Esophagus squamous epithelium (tissue), 5 donors: ENCODE data around the gene C12orf56. TPM values are rescaled to one million over a fixed set of nuclear protein-coding genes. Genes with fewer than 3 reads are reported as not detected.
"Not testable (repeated sequence)": the region's sequence is repeated elsewhere in the genome, so short reads cannot be mapped to it uniquely, and the experiment has no call there.

ENCODE experiments used
- DNase-seq: peaks from one replicate; lab custom pipeline; 2025; lab: John Stamatoyannopoulos, UW
- H3K27ac ChIP-seq, 4 donors: fragments of 200-600 bp; sonication (generic); one replicate each; pipeline ENCODE4 v1.5.1; 2016 to 2019; ENCODE audit warnings: mild to moderate bottlenecking in 1 of 4
- H3K27me3 ChIP-seq, 4 donors: fragments of 200-600 bp; sonication (generic); 1 replicate in 3 of 4; 2 replicates in 1 of 4; pipeline versions ENCODE4 v1.5.1 to v1.6.0; 2017 to 2021; ENCODE audit warnings: antibody characterized with exemption in 1 of 4
- H3K36me3 ChIP-seq, 3 donors: fragments of 200-600 bp; sonication (generic); one replicate each; pipeline ENCODE4 v1.5.1; 2016 to 2019
- H3K4me1 ChIP-seq, 3 donors: fragments of 200-600 bp; sonication (generic); one replicate each; pipeline ENCODE4 v1.5.1; 2017 to 2019
- H3K4me3 ChIP-seq, 4 donors: fragments of 200-600 bp; sonication (generic); 1 replicate in 3 of 4; 2 replicates in 1 of 4; pipeline ENCODE4 v1.5.1; 2016 to 2019; ENCODE audit warnings: mild to moderate bottlenecking in 2 of 4, moderate library complexity in 1 of 4
- H3K9me3 ChIP-seq, 3 donors: fragments of 200-600 bp; sonication (generic); one replicate each; pipeline ENCODE4 v1.5.1; 2016 to 2019
- POLR2A ChIP-seq, 4 donors: fragments of 450-650 bp; IDR thresholded peaks; one replicate each; pipeline ENCODE4 v1.6.1; 2017; ENCODE audit warnings: antibody characterized with exemption in 4 of 4, mild to moderate bottlenecking in 4 of 4, moderate library complexity in 3 of 4
- WGBS, 2 donors: methylation state at CpG; one replicate each; pipeline ENCODE4 v1.1.5; 2018; 5-methylcytosine and 5-hydroxymethylcytosine counted together
- intact Hi-C: fragments of 100-400 bp; cut with DNase I; formaldehyde crosslinking; loops from one replicate; pipeline ENCODE4 v1.15.0; 2022
- total RNA-seq, 4 donors: library from RNA; depleted of rRNA; stranded (reverse); fragments of >200 nt; gene quantifications; one replicate each; pipeline ENCODE4 v1.1.0, GENCODE V29; 2016
- TF ChIP-seq, protein P1 (sequence below), 6 experiments: fragments of 450-650 bp in 4 of 6; fragments of 200-600 bp in 2 of 6; sonication (generic) in 2 of 6; IDR thresholded peaks; one replicate each; pipeline ENCODE4 v1.5.1; 2016 to 2019; ENCODE audit warnings: antibody characterized with exemption in 6 of 6, mild to moderate bottlenecking in 4 of 6, moderate library complexity in 4 of 6
- donor health status: DM: yes; HTN: yes; CAD: no.

The C12orf56 gene
- total RNA-seq, 4 donors from 2014 or later: 1.00 to 6.8 (median 3.0) TPM

DNA sequence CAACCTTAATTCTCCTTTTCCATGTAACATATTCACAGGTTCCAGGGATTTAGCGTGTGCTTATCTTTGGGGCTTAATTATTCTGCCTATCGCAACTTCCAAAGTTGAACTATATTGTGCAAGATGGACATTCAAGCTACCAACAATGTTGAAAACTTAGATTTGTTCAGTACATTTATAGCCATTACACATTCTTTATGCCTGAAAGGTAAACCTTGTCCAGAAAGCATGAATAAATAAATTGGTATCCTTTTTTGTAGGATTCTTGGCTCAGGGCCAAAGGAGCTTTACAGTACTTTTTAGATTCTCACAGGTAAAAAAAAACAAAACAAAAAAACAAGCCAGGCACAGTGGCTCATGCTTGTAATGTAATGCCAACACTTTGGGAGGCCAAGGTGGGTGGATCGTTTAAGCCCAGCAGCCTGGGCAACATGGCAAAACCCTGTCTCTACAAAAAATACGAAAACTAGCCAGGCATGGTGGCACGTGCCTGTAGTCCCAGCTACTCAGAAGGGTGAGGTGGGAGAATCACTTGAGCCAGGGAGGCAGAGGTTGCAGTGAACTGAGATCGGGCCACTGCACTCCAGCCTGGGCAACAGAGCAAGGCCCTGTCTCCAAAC, 3.3 kb downstream of the C12orf56 start:
- H3K4me3 ChIP-seq: no peak overlapping the region
- intact Hi-C loops: no loop called here
- no peaks in the 10 kb centered on the region for H3K36me3 ChIP-seq
- peak overlapping the region in 3 of 4 donors; percentile 57 to 74 (median 74) for H3K27ac ChIP-seq
- H3K9me3 ChIP-seq: no peaks in the 10 kb centered on the region
- peaks cover 0 to 23% (median 0%) of the 10 kb centered on the region in 4 donors for H3K27me3 ChIP-seq
- 70 to 72% methylated on average over 3 to 6 of the region's 6 CpGs for WGBS, 2 donors
- no peak for TF ChIP-seq POLR2A (IDR thresholded peaks at IDR 0.05)
- TF ChIP-seq, protein P1, sequence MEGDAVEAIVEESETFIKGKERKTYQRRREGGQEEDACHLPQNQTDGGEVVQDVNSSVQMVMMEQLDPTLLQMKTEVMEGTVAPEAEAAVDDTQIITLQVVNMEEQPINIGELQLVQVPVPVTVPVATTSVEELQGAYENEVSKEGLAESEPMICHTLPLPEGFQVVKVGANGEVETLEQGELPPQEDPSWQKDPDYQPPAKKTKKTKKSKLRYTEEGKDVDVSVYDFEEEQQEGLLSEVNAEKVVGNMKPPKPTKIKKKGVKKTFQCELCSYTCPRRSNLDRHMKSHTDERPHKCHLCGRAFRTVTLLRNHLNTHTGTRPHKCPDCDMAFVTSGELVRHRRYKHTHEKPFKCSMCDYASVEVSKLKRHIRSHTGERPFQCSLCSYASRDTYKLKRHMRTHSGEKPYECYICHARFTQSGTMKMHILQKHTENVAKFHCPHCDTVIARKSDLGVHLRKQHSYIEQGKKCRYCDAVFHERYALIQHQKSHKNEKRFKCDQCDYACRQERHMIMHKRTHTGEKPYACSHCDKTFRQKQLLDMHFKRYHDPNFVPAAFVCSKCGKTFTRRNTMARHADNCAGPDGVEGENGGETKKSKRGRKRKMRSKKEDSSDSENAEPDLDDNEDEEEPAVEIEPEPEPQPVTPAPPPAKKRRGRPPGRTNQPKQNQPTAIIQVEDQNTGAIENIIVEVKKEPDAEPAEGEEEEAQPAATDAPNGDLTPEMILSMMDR (IDR thresholded peaks at IDR 0.05): no peak
- peaks cover 5 to 76% (median 14%) of the 10 kb centered on the region in 3 donors for H3K4me1 ChIP-seq
- no peak for DNase-seq

DNA sequence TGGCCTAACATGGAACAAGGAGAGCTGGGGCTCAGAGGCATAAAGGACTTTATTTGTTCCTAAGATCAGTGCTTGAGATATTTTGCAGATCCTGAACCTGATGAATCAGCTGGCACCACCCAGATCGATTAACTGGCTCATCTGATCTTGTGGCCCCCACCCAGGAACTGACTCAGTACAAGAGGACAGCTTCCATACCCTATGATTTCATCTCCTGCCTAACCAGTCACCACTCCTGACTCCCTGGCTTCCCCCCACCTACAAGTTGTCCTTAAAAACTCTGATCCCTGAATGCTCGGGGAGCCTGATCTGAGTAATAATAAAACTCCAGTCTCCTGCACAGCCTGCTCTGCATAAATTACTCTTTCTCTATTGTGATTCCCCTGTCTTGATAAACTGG, 5.1 kb downstream of the C12orf56 start:
- Histone ChIP-seq H3K36me3 (no peaks in the 10 kb centered on the region), H3K4me3 (no peak overlapping the region), H3K27me3 (peaks cover 0 to 13% (median 0%) of the 10 kb centered on the region in 4 donors), H3K9me3 (peaks cover 0 to 9% (median 8%) of the 10 kb centered on the region in 3 donors), H3K27ac (peak overlapping the region in 3 of 4 donors; percentile 48 to 74 (median 74)), H3K4me1 (peaks cover 4 to 67% (median 10%) of the 10 kb centered on the region in 3 donors)
- no peak for TF ChIP-seq POLR2A (IDR thresholded peaks at IDR 0.05)
- TF ChIP-seq, protein P1 (IDR thresholded peaks at IDR 0.05): no peak
- no peak for DNase-seq
- WGBS, 2 donors: 19 to 33% methylated on average over 2 of the region's 2 CpGs
- intact Hi-C loops: no loop called here

DNA sequence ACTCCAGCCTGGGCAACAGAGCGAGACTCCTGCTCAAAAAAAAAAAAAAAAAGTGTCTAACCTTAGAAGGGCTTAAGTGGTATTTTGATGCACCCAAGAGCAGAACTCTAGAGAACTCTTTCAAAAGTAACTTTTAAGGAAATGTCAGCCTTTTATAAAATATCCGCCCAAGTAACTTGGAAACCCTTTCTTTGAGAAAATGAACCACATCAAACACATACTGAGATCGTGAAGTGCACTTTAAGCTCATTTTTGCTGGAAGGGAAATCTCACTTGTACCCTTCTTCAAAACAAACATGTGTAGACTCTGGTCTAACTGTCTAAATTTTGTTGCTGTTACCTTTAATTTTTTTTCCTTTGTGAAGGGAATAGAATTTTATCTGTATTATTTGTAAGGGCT, 5.5 kb downstream of the C12orf56 start:
- Histone ChIP-seq H3K4me1 (peaks cover 0 to 62% (median 7%) of the 10 kb centered on the region in 3 donors), H3K27ac (peak overlapping the region in 2 of 4 donors; percentile 74), H3K36me3 (no peaks in the 10 kb centered on the region), H3K4me3 (no peak overlapping the region), H3K9me3 (peaks cover 0 to 11% (median 9%) of the 10 kb centered on the region in 3 donors), H3K27me3 (peaks cover 0 to 9% (median 0%) of the 10 kb centered on the region in 4 donors)
- intact Hi-C loops: no loop called here
- no peak for DNase-seq
- 71 to 84% methylated on average over 2 to 3 of the region's 3 CpGs for WGBS, 2 donors
- TF ChIP-seq, protein P1 (IDR thresholded peaks at IDR 0.05): no peak
- no peak for TF ChIP-seq POLR2A (IDR thresholded peaks at IDR 0.05)

DNA sequence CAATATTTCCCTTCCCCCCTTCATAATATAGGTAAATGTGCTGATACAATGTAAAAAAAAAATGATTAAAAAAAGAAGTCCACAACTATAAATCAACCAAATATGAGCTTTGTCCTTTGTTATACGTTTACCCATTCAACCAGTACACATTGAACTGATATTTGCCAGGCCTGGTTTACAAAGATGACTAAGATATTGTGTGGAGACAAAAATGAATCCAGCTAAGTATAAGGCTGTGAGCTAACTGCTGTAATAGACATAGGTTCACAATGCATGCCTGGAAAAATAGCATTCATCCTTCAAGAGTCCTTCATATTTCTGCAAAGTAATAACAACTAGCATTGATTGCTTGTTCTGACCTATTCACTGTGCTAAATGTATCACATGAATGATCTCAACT, 6.9 kb downstream of the C12orf56 start:
- DNase-seq: no peak
- peaks cover 0 to 11% (median 9%) of the 10 kb centered on the region in 3 donors for H3K9me3 ChIP-seq
- intact Hi-C loops: no loop called here
- H3K27ac ChIP-seq: peak overlapping the region in 1 of 4 donors; percentile 25
- no peaks in the 10 kb centered on the region for H3K27me3 ChIP-seq
- H3K4me3 ChIP-seq: no peak overlapping the region
- 35 to 77% methylated on average over 1 of the region's 1 CpG for WGBS, 2 donors
- TF ChIP-seq, protein P1 (IDR thresholded peaks at IDR 0.05): no peak
- TF ChIP-seq POLR2A (IDR thresholded peaks at IDR 0.05): no peak
- no peaks in the 10 kb centered on the region for H3K36me3 ChIP-seq
- H3K4me1 ChIP-seq: peaks cover 0 to 49% (median 5%) of the 10 kb centered on the region in 3 donors

DNA sequence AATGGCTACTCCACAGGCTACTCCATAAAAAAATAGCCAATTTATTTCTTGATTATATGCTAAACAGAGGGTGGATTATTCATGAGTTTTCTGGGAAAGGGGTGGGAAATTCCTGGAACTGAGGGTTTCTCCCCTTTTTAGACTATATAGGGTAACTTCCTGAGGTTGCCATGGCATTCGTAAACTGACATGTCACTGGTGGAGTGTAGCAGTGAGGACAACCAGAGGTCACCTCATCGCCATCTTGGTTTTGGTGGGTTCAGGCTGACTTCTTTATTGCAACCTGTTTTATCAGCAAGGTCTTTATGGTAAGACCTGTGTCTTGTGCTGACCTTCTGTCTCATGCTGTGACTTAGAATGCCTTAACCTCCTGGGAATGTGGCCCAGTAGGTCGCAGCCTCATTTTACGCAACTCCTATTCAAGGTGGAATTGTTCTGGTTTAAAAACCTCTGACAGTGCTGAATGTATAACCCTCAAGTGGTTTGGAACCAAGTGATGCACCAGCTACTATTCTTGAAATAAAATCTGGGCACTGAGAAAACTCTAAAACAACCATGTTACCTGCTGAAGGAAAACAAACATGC, 27.7 kb downstream of the C12orf56 start:
- TF ChIP-seq POLR2A (IDR thresholded peaks at IDR 0.05): no peak
- TF ChIP-seq, protein P1 (IDR thresholded peaks at IDR 0.05): no peak
- intact Hi-C loops: no loop called here
- WGBS, 2 donors: 88 to 91% methylated on average over 4 of the region's 4 CpGs
- H3K4me3 ChIP-seq: no peak overlapping the region
- H3K27ac ChIP-seq: no peak overlapping the region
- H3K36me3 ChIP-seq: no peaks in the 10 kb centered on the region
- H3K27me3 ChIP-seq: no peaks in the 10 kb centered on the region
- H3K9me3 ChIP-seq: no peaks in the 10 kb centered on the region
- DNase-seq: no peak
- no peaks in the 10 kb centered on the region for H3K4me1 ChIP-seq

DNA sequence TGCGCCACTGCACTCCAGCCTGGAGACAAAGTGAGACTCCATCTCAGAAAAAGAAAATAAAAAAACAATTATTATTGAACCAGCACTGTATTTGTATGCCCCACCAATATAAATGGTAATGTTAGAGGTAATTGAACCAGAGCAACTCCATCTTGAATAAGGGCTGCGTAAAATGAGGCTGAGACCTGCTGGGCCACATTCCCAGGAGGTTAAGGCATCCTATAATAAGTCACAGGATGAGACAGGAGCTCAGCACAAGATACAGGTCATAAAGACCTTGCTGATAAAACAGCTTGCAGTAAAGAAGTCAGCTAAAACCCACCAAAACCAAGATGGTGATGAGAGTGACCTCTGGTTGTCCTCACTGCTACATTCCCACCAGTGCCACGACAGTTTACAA, 29.4 kb downstream of the C12orf56 start:
- intact Hi-C loops: not testable (repeated sequence)

DNA sequence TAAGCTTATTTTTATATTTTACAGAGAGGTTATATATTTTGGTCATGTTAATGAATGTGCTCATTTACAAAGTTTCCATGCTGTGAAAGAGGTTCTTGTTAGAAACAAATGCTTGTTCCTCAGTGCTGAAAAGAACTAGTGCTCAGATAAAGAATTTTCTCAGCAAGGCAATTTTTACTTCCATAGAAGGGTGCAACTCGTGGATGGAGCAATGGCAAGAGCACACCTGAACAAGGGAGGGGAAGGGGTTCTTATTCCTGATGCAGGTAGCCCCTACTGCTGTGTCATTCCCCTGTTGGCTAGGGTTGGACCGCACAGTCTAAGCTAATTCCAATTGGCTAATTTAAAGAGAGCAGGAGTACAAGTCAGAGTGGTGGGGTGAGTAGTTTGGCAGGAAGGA, 34.3 kb downstream of the C12orf56 start:
- DNase-seq, H3K4me3 ChIP-seq, H3K36me3 ChIP-seq, intact Hi-C loops, H3K4me1 ChIP-seq, H3K27ac ChIP-seq, H3K27me3 ChIP-seq: not testable (repeated sequence)
- WGBS, 2 donors: 78 to 87% methylated on average over 2 of the region's 2 CpGs
- H3K9me3 ChIP-seq: peaks cover 0 to 15% (median 3%) of the 10 kb centered on the region in 3 donors

More for the DNA sequence above, 29.4 kb downstream of the C12orf56 start:
- not testable (repeated sequence) for H3K27ac ChIP-seq, H3K9me3 ChIP-seq, H3K36me3 ChIP-seq, H3K4me3 ChIP-seq, H3K4me1 ChIP-seq, H3K27me3 ChIP-seq, DNase-seq
- 81 to 92% methylated on average over 3 of the region's 3 CpGs for WGBS, 2 donors
